Stimulated activated CD8-positive, alpha-beta memory T cell treated with anti-CD3 and anti-CD28 coated beads, Interleukin-2, amount 100 ng/mL, for 48 hours (primary cell): ENCODE results near the gene SCN11A.

Source experiments
- DNase-seq, 2 donors: peaks; one replicate each; pipeline ENCODE4 v3.0.0-alpha.2; 2020; ENCODE audit warnings: low read depth in 2 of 2

The SCN11A gene

DNA sequence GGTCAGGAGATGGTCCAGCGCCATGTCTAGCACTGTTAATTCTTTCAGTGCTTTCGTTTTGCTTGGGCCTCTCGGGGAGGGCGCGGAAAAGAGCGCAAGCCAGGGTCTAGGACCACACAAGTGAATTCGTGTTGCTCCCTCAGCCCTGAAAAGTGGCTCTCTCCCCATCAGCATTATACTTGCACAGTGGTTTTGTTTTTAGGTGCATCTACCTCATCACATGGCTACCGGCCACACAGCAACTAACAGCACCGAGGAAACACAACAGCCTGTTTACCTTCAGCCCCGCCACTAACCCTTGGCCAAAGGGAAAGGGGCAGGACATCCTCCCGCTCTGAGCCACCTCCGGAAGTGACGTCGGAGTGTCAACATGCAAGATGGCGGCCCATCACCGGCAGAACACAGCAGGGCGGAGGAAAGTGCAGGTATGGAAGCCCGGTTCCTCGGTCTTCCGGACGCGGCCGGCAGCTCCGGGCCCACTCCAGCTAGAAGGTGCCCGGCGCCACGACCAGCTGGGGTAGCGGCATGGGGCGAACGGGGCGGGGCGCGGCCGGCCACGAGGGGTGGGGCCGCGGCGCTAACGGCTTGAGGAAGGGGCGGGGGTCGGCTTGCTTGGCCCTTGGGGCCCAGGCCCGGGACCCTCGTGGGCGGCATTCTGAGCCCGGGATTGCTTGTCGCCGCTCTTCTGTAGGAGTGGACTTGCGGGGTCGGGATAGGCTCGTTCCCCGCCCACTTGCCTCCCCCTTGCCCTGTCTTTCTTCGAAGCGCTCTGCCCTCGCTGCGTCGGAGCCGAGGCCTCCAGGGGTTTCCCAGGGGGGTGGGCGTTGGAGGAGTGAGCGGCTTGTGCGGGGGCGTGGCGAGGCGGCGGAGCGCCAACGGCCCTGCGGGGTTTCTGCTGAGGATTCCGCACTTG, at the start of gene SCN11A, which contains the start of gene WDR48:
Gene SCN11A, minus strand, starts transcription at position 296 of the 913 bp plus-strand sequence. CDS start 101,582 bp downstream, outside the sequence.
Gene WDR48, plus strand, starts transcription at position 368 of the 913 bp plus-strand sequence. Its CDS starts 10 bp downstream, at position 378.
- peak; percentile 85 to 91 for DNase-seq

DNA sequence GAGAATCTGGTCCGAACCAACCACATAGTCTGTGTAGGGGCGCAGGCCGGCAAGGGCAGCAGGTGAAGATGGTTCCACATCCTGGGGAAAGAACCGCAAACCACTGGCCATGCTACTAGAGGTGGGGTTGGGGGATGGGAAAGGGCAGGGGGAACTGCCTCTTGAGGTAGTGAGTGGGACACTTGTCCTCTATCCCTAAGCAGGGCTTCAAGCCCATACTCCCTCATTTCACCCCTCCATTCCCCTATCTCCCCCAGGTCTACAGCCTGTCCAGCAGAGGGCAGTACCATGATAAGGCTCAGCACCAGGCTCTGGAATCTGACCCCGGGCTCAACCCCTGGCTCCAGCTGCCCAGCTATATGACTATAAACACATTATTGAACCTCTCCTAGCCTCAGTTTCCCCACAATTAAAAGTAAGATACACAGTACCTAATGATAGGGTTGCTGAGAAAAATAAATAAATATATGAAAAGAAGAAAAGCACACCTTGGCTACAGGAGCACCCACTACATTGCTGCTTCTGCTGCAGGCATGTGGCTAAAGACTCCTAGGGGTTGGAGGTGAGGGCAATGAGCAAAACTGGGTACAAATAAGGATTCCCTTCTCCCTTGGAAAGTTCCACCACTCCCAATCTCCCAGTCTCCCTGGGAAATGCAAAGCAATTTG, 49.4 kb upstream of the SCN11A start:
- peak in 1 of 2 donors; percentile 30 for DNase-seq

DNA sequence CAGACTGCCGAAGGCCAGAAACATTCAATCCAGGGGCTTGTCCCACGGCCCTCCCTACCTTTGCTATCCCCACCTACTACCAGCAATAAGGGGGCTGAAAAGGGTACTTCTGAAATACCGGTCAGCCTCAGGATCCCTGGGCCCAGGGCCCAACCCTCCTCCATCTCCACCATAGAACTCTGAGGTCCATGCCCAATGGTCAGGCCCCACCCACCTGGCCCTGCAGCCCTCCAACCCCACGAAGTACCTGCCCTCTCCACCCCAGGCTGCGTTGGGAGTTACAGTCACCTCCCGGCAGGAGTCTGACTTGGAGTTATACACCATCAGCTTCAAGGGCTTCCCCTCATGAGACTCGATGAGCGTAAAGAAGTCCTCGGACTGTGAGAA, 48.7 kb upstream of the SCN11A start:
- DNase-seq: no peak

DNA sequence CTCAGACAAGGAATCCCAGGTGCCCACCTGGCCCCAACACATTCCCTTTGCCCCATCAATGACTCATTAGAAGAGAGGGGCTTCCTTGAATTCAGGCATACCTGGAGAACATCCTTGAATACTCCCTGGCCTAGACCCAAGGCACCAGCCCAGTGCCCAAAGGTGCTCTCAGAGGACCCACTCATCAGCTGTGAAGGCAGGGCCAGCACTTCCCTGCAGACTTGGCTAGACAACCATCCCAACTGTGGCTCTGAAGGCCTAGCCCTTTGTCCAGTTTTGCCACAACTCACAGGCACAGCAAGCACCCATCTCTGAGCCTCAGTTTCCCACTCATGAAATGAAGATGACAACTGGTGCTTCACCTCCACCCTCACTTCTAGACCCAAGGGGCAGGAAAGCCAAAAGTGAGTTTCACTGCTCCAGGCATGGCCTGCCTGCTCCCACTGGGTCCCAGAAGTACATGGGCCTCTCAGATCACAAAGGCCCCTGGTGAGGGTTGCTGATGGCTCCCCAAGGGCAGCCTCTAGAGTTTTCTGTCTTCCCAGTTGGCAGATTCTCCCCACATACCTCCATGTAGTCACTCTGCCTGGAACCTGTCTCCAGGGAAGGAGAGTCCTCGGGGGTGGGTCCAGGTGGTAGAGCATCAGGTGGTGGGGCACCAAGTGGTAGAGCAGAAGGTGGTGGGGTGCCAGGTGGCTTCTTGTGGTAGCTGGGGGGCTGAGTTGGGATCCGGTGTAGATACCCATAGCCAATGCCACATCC, 48.2 kb upstream of the SCN11A start:
- no peak for DNase-seq

DNA sequence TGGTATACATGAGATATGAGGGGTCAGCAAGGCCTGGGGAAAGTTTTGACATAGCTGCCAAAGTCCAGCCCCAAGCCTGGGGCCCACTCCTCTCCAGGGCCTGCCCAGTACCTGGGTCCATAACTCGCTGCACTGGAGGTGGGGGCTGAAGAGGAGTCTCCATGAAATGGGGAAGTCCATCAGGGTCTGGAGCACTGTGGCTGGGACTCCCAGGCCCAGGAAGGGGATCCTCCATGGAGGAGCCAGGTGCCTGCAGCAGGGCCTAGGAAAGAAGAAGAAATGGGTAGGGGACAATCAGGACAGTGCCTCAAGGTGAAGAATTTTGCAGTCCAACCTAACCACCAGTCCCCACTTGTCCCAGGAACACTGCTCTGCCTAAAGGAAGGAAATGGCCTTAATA, 47.5 kb upstream of the SCN11A start:
- no peak for DNase-seq

DNA sequence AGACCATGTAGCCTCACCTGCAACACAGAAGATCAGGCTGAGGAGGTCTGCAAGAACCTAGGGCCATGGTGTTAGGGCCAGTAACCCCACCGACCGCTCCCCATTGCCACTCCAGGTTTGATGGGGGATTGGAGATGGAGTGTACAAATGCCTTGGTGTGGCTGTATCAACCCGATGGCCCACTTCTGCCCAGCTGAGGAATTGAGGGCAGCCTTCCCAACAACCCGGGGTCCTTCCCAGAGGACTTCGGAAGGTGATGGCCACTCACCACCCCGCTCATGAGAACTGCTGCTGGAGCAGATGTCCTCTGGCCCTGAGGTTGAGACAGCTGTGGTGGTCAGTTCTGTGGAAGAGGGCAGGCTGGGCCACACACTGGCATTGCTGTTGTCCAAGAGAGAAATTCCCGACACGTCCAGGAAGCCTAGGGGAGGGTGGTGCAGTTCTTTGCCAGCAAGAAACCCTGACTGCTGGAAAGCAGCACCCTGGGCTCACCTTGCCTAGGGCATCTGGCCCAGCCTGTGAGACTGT, 46.8 kb upstream of the SCN11A start:
- DNase-seq: no peak

DNA sequence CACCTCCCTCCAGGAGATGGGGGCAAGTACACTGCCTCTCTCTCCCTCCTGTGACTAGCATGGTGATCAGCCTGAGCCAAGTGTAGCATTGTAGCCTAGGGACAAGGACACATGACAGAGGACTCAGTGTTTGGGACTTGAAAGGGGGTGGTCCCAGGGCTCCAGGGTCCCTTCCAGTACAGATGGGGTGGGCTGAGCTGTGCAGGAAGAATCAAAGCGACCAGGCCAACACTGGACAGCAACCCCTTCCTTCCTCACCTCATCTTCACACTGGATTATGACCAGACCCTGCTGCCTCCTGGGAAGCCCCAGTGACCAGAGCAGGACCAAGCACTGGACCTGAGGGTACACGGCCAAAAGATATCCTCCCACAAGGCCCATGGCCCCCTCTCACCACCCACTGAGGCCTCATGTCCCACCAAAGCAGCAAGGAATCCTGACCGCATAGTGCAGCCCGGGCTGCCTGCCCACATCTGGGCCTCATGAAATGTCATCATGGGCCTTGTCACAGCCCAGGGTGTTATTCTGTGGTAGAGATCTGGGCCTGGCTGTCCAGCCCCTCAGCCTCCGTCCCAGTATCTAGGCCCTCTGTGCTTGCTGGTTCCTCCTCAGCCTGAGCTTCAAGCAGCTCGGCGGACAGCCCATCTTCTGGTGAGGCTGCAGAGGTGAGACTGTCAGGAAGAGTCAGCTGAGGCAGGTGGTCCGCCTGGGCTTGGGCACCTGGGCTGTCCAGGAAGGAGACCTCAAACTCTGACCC, 46.1 kb upstream of the SCN11A start:
- no peak for DNase-seq

DNA sequence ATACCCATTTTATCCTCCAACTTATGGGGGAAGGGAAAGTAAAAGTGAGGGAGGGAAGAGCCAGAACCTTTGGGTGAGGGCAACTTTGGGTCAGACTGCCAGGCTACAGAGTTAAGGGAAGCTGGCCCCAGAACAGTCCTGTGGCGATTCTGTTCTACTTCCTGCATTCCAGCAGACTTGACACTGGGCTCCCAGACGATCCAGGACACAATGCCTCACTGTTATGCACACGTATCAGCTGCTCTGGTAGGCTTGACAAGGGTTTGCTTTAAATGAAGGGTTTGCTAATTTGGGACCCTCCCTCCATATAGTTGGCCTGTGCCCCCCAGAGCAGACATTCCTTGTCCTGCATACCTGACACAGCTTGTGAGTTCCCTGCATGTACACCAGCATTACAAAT, 45.0 kb upstream of the SCN11A start:
- no peak for DNase-seq

DNA sequence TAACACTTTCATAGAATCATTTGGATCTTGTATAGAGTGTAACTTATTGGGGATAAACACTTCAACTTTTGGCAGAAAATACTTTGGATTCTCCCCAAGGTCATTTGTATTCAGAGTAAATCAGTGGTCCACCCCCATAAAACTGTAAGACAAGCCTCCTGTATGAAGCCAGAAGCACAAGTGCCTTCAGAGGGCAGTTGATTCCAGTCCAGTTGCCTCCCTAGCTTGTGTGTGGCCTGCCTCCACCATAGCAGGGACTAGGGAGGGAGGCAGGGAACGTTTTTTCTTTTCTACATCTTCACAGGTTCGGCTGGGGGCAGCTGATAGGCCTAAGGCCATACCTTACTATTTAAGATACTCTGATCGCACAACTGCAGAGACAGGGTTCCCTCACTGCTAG, 44.0 kb upstream of the SCN11A start:
- no peak for DNase-seq

DNA sequence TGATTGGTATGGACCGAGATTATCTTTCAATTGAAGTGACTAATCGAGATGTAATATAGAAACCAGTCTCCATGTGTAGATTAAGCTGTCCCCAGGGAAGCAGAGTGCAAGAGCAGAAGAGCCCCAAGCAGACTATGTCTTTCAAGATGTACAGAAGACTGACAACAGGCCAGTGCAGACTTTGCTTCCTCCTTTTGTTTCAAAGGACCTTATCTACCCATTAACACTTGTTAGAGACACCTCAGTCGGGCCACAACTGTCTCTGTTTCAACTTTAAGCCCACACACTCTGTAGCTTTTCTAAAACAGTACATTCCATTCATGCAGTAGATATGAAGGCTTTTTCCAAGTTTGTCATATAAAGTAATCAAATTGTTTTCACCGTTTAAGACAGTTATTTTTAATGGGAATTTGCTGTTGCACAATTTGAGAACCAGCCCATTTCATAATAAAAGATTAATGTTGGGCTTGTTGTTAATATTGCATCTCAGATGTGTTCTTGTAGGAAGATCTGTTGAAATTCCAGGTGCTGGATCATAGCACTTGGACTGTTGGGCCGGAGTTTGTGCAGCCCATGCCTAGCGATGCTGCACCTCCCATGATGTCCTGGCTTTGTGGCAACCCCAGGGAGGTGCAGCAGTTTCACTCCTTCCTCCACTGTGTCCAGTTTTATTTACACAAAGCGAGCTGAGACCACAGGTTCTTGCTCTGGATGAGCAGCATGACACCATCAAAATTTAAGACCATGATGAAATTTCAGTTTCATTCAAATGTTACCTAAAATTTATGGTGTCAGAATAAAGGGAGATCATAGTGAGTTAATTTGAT, 43.3 kb upstream of the SCN11A start:
- no peak for DNase-seq

DNA sequence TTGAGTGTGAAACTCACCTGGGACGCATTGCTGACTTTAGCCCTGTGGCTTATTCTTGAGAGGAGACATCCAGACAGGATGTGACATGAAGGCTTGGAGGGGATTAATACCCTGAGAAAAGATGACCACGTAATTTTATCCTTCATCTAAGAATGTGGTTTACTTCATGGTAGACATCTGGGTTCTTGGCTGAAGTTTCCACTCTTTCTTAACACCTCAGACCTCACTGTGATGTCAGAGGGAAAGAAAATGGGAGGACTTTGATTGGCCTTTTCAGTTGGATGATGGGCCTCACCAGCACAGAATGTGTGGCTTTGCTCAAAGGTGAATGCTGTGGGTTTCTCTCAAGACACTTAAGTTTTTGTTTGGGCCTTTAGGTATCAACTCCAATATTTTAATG, 39.2 kb upstream of the SCN11A start:
- no peak for DNase-seq

DNA sequence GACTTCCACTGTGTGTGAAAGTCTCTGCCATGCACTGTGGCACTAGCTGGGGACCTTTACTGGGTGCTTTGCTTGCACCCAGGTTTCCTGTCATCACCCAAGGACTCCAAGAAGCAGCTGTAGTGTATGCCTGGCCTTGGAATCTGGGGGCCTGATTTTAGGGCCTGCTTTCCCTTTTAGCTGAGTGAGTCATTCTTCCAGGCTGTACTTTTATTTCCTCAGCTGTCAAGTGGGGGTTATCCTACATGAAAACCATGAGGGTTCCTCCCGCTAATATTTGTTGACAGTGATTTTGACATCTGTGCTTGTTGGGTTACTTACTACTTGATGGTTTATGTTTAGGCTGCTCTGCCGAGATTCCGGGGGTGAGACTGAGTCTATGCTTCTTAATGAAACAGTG, 37.1 kb upstream of the SCN11A start:
- DNase-seq: no peak

DNA sequence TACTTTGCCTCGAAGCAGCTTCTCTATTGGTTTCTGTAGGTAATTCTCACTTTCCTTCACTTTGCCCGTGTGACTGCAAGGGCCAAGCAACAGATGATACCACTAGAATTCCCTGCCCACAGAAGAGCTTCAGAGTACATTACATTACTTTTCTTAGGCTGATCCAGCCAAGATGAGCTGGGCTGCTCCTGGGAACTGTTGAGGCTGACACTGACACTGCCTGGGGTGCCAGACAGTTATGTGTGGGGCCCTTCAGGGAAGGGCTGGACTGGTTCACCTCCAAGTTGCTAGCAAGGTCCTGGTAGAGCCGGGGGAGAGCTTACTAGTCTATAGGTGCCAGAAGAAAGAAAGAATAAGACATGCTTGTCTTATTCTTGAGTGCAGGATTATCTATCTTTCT, 36.7 kb upstream of the SCN11A start:
- DNase-seq: no peak

DNA sequence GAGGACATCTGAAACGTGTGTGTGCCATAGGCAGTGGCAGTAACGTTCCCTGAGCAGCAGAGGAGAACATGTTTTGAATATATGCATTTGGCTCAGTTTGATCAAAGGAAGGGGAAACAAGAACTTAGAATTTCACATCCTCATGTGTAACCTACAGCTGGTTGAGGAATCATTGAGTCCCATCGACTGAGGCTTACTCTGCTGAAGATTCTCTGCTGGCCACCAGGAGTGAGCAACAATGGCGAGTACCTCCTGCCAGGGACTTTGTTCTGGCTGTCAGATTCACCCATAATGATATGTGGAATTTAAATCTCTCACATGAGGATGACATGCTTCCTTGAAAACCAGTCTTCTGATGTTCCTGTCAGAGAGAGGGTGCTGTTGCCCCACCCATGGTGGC, 34.4 kb upstream of the SCN11A start:
- no peak for DNase-seq

DNA sequence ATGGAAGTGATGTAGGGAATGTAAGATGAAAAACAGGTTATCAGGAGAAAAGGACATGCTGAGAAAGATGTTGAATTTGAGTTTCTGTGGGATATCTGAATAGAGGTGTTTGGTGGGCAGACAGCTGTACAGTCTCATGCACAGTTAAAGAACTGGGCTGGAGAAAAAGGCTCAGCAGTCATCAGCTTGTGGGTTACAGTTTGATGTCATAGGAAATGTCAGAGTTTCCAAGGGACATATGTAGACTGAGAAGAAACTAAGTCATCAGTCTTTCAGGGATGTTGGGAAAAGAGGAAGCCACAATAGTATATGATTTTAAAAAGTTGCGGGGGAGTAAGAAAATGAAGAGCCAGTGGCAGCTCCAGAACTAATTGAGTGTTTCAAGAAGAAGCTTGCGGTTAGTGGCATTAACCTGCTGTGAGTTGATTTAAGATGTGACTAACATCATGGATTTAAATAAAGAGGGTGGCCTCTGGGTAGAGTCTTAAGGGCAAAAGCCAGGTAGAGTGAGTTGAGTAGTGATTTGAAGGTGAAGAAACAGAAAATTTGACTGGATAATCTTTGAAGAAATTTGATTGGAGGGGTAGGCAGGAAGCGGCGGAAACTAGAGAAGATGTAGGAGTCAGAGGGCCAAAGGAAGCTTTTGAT, 31.0 kb upstream of the SCN11A start:
- DNase-seq: no peak

DNA sequence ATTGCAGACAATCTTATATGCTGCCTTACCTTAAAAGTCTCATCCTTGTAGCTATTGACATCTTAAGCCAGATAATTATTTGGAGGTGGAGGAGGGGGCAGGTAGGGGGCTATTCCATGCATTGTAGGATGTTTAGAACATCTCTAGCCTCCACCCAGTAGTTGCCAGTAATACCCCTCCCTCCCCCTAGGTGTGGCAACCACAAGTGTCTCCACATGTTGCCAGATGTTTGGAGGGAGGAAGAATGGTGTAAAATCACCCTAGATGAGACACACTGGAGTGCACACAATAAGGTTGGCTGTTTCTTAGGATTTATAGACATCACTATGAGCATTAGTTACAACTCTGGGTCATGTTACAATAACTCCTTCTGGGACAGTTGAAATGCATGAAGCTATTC, 28.3 kb upstream of the SCN11A start:
- DNase-seq: no peak

DNA sequence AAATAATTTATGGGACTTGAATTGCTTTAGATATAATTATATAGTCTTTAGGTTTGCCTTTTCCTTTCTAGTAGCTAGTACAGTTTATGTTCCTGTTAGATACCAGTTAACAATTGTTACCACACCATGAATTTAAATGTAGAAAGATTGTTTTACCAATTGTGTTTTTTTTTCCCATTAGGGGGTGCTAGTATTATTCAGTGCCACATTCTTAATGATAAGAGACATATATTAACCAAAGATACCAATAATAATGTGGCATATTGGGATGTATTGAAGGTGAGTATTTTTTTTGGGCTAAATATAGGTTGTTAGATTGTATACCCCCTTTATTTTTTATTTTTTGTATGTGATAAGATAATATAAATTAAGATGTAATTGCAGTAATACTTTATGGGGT, 27.8 kb upstream of the SCN11A start:
- no peak for DNase-seq

DNA sequence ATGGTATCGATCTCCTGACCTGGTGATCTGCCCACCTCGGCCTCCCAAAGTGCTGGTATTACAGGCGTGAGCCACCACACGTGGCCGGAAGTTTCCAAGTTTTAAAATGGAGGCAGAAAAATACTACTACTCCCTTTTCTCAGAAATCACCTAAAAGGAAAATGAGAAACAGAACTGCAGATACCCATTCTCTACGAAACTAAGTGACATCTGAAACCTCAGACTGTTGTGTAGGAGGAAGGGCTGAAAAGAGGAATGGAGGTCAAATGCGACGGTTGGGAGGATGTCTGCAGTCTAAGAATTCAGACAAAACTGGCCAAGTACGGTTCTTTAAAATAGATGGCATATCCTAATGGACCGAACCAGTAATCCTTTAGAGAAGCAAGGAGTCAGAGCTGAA, 24.2 kb upstream of the SCN11A start:
- no peak for DNase-seq

DNA sequence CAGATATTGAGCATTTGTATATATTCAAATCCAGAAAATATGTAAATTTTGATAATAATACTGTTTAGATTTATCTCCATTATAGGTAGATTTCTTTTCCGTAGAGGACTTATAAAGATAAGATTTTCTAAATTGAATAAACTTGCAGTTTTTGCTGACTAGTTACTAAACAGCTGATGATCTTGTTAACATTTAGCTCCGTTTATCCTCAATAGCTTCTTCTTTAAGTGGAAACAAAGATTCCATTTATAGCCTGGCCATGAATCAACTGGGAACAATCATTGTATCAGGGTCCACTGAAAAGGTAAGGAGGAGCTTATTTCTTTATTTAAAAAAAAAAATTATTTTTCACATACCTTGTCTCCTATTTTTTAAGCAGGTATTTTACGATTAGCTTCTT, 16.8 kb upstream of the SCN11A start:
- no peak for DNase-seq

DNA sequence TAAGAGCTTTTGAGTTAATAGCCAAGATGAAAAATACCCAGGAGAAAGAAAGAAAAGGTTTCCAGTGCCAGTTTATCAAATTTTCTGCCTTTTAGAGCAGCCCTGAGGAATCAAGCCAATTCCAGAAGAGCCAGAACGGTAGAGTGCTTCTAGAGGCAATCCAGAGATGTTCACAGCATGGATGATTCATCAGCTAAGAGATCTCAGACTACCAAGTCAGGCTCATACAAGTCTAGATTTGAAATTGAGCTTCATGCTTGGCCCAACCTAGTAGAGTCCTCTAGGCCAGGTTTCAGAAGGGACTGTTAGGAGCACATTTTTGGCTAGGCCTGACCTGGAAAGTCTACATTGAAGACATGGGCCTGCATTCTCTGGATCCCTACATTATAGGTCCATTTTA, 15.5 kb upstream of the SCN11A start:
- no peak for DNase-seq
